ENCODE measurements around the gene GTF2A2. TPM values are rescaled to one million over a fixed set of nuclear protein-coding genes. Genes with fewer than 3 reads are reported as not detected.
A peak's percentile ranks its signal among the peaks of the same experiment; 100 is the strongest.

GTF2A2 gene
- total RNA-seq, 4 donors from 2014 or later: 18.7 to 35.7 (median 28.2) TPM

GRCh38 chr15:59686389-59686788 is 29.1 kb upstream of the GTF2A2 start:
- H3K4me3 ChIP-seq: peak overlapping the region in 1 of 4 donors; percentile 32
- intact Hi-C loops (cut with DNase I): no loop called here
- WGBS, 2 donors: 62 to 63% methylated on average over 5 to 7 of the region's 7 CpGs
- no peak for TF ChIP-seq CTCF (IDR thresholded peaks at IDR 0.05)
- no peak for TF ChIP-seq POLR2A (IDR thresholded peaks at IDR 0.05)
- no peaks in the 10 kb centered on the region for H3K9me3 ChIP-seq
- peaks cover 12 to 57% (median 36%) of the 10 kb centered on the region in 3 donors for H3K4me1 ChIP-seq
- no peak for DNase-seq
- H3K27me3 ChIP-seq: no peaks in the 10 kb centered on the region
- peaks cover 0 to 33% (median 0%) of the 10 kb centered on the region in 3 donors for H3K36me3 ChIP-seq
- H3K27ac ChIP-seq: peak overlapping the region in 3 of 4 donors; percentile 23 to 99 (median 64)

GRCh38 chr15:59685737-59686297 is 28.5 kb upstream of the GTF2A2 start:
- 8 to 12% methylated on average over 1 of the region's 1 CpG for WGBS, 2 donors
- H3K36me3 ChIP-seq: peaks cover 0 to 39% (median 0%) of the 10 kb centered on the region in 3 donors
- no peak for DNase-seq
- H3K9me3 ChIP-seq: no peaks in the 10 kb centered on the region
- peaks cover 12 to 53% (median 36%) of the 10 kb centered on the region in 3 donors for H3K4me1 ChIP-seq
- peak overlapping the region in 3 of 4 donors; percentile 23 to 99 (median 64) for H3K27ac ChIP-seq
- H3K27me3 ChIP-seq: no peaks in the 10 kb centered on the region
- TF ChIP-seq CTCF (IDR thresholded peaks at IDR 0.05) (no peak), POLR2A (IDR thresholded peaks at IDR 0.05) (no peak)
- H3K4me3 ChIP-seq: peak overlapping the region in 1 of 4 donors; percentile 32
- intact Hi-C loops (cut with DNase I): no loop called here

GRCh38 chr15:59680870-59681269 is 23.6 kb upstream of the GTF2A2 start:
- intact Hi-C loops (cut with DNase I): no loop called here
- WGBS, 2 donors: 82 to 95% methylated on average over 4 of the region's 5 CpGs
- H3K4me3 ChIP-seq: no peak overlapping the region
- no peaks in the 10 kb centered on the region for H3K9me3 ChIP-seq
- H3K27ac ChIP-seq: no peak overlapping the region
- H3K36me3 ChIP-seq: peaks cover 0 to 85% (median 26%) of the 10 kb centered on the region in 3 donors
- no peak for DNase-seq
- H3K27me3 ChIP-seq: no peaks in the 10 kb centered on the region
- TF ChIP-seq CTCF (IDR thresholded peaks at IDR 0.05): no peak
- TF ChIP-seq POLR2A (IDR thresholded peaks at IDR 0.05): no peak
- peaks cover 0 to 19% (median 11%) of the 10 kb centered on the region in 3 donors for H3K4me1 ChIP-seq

- intact Hi-C loops (cut with DNase I): no loop called here
- 85 to 97% methylated on average over 6 of the region's 6 CpGs for WGBS, 2 donors
- TF ChIP-seq CTCF (IDR thresholded peaks at IDR 0.05): no peak
- TF ChIP-seq POLR2A (IDR thresholded peaks at IDR 0.05): no peak
- H3K4me3 ChIP-seq: no peak overlapping the region
- DNase-seq: no peak
- no peaks in the 10 kb centered on the region for H3K27me3 ChIP-seq
- peaks cover 0 to 14% (median 8%) of the 10 kb centered on the region in 3 donors for H3K4me1 ChIP-seq
- H3K27ac ChIP-seq: no peak overlapping the region
- no peaks in the 10 kb centered on the region for H3K9me3 ChIP-seq
- peaks cover 0 to 88% (median 32%) of the 10 kb centered on the region in 3 donors for H3K36me3 ChIP-seq
Measured at GRCh38 chr15:59680346-59680745, 23.0 kb upstream of the GTF2A2 start.

- DNase-seq: no peak
- 50 to 58% methylated on average over 1 of the region's 1 CpG for WGBS, 2 donors
- Histone ChIP-seq H3K27me3 (no peaks in the 10 kb centered on the region), H3K27ac (no peak overlapping the region), H3K9me3 (no peaks in the 10 kb centered on the region), H3K4me1 (no peaks in the 10 kb centered on the region), H3K36me3 (peaks cover 0 to 95% (median 39%) of the 10 kb centered on the region in 3 donors), H3K4me3 (no peak overlapping the region)
- no peak for TF ChIP-seq POLR2A (IDR thresholded peaks at IDR 0.05)
- TF ChIP-seq CTCF (IDR thresholded peaks at IDR 0.05): no peak
- intact Hi-C loops (cut with DNase I): no loop called here
Measured at GRCh38 chr15:59678620-59679019, 21.3 kb upstream of the GTF2A2 start.
